RWPE2 (cell line): ENCODE measurements around the gene LSR.

Experiments
- ATAC-seq: fragments of 200-7000 bp; cut with Tn5 transposase; 3 replicates; pipeline ENCODE4 v1.9.1; 2021; ENCODE audit warnings: low read depth
- DNase-seq: peaks from one replicate; pipeline ENCODE4 v3.0.0-alpha.2; 2020; ENCODE audit warnings: low spot score
- H3K27ac ChIP-seq: fragments of 450-650 bp; 2 replicates; pipeline ENCODE4 v1.5.1; 2017; ENCODE audit warnings: mild to moderate bottlenecking; ENCODE audit not compliant: poor library complexity, severe bottlenecking
- H3K27me3 ChIP-seq: fragments of 250-450 bp; sonication (Bioruptor Pico); 2 replicates; pipeline ENCODE4 v1.5.1; 2021; ENCODE audit warnings: mild to moderate bottlenecking, moderate library complexity; ENCODE audit not compliant: insufficient read depth, poor library complexity, severe bottlenecking
- H3K36me3 ChIP-seq: fragments of 250-450 bp; sonication (Bioruptor Pico); 2 replicates; pipeline ENCODE4 v1.5.1; 2020; ENCODE audit warnings: low read depth, mild to moderate bottlenecking, moderate library complexity
- H3K4me1 ChIP-seq: fragments of 250-450 bp; sonication (Bioruptor Pico); 2 replicates; pipeline ENCODE4 v1.5.1; 2021; ENCODE audit warnings: mild to moderate bottlenecking, moderate library complexity; ENCODE audit not compliant: insufficient read depth, poor library complexity, severe bottlenecking
- H3K4me3 ChIP-seq: fragments of 250-450 bp; sonication (Bioruptor Pico); 2 replicates; pipeline ENCODE4 v1.5.1; 2021; ENCODE audit warnings: mild to moderate bottlenecking, moderate library complexity; ENCODE audit not compliant: severe bottlenecking
- H3K9me3 ChIP-seq: fragments of 250-450 bp; sonication (Bioruptor Pico); 2 replicates; pipeline ENCODE4 v1.5.1; 2021; ENCODE audit warnings: mild to moderate bottlenecking, moderate library complexity; ENCODE audit not compliant: severe bottlenecking
- TF ChIP-seq, protein P1 (sequence below): fragments of 450-650 bp; IDR thresholded peaks from one replicate; pipeline ENCODE4 v1.5.1; 2017; ENCODE audit warnings: mild to moderate bottlenecking, moderate library complexity; ENCODE audit not compliant: poor library complexity, severe bottlenecking

The LSR gene

GRCh38 chr19:35260694-35261304, 12.0 kb downstream of the LSR start:
- Histone ChIP-seq H3K27ac (no peak overlapping the region), H3K36me3 (peaks cover 53% of the 10 kb centered on the region), H3K4me1 (no peaks in the 10 kb centered on the region), H3K9me3 (no peaks in the 10 kb centered on the region), H3K27me3 (no peaks in the 10 kb centered on the region), H3K4me3 (no peak overlapping the region)
- TF ChIP-seq, protein P1, sequence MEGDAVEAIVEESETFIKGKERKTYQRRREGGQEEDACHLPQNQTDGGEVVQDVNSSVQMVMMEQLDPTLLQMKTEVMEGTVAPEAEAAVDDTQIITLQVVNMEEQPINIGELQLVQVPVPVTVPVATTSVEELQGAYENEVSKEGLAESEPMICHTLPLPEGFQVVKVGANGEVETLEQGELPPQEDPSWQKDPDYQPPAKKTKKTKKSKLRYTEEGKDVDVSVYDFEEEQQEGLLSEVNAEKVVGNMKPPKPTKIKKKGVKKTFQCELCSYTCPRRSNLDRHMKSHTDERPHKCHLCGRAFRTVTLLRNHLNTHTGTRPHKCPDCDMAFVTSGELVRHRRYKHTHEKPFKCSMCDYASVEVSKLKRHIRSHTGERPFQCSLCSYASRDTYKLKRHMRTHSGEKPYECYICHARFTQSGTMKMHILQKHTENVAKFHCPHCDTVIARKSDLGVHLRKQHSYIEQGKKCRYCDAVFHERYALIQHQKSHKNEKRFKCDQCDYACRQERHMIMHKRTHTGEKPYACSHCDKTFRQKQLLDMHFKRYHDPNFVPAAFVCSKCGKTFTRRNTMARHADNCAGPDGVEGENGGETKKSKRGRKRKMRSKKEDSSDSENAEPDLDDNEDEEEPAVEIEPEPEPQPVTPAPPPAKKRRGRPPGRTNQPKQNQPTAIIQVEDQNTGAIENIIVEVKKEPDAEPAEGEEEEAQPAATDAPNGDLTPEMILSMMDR: no peak
- DNase-seq: no peak
- ATAC-seq: no peak

- TF ChIP-seq, protein P1: no peak
- H3K9me3 ChIP-seq: no peaks in the 10 kb centered on the region
- no peak for ATAC-seq
- H3K4me3 ChIP-seq: no peak overlapping the region
- no peaks in the 10 kb centered on the region for H3K27me3 ChIP-seq
- H3K36me3 ChIP-seq: peaks cover 56% of the 10 kb centered on the region
- DNase-seq: peak; percentile 24
- no peaks in the 10 kb centered on the region for H3K4me1 ChIP-seq
- H3K27ac ChIP-seq: no peak overlapping the region
Measured at GRCh38 chr19:35261356-35262100, 12.7 kb downstream of the LSR start.

DNA sequence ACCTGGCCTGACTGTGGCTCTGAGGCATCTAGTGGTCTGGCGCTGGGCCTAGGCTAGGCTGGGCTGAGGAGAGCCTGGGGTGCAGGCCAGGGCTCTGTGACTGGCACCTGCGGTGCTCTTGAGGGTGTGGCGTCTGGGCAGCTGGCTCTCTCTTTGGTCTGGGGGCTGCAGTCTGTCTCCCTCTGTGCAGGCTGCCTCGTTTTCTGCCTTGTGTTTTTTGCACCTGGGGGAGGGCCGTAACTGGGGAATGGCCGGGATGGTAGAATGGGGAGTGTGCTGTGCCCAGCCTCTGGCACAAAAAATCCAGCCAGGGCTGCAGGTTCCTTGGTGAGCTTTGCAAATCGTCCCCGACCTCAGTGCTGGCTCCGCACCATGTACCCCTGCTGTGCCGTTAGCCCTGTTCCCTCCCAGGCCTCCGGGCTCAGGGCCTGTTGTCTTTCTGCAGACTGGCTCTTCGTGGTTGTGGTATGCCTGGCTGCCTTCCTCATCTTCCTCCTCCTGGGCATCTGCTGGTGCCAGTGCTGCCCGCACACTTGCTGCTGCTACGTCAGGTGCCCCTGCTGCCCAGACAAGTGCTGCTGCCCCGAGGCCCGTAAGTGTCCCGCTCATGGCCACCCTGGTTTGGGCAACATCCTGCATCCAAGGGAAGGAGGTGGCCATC, 13.4 kb downstream of the LSR start:
- TF ChIP-seq, protein P1: no peak
- peaks cover 58% of the 10 kb centered on the region for H3K36me3 ChIP-seq
- peak; percentile 38 for DNase-seq
- H3K27ac ChIP-seq: no peak overlapping the region
- no peak overlapping the region for H3K4me3 ChIP-seq
- H3K9me3 ChIP-seq: no peaks in the 10 kb centered on the region
- H3K27me3 ChIP-seq: no peaks in the 10 kb centered on the region
- H3K4me1 ChIP-seq: no peaks in the 10 kb centered on the region
- no peak for ATAC-seq

DNA sequence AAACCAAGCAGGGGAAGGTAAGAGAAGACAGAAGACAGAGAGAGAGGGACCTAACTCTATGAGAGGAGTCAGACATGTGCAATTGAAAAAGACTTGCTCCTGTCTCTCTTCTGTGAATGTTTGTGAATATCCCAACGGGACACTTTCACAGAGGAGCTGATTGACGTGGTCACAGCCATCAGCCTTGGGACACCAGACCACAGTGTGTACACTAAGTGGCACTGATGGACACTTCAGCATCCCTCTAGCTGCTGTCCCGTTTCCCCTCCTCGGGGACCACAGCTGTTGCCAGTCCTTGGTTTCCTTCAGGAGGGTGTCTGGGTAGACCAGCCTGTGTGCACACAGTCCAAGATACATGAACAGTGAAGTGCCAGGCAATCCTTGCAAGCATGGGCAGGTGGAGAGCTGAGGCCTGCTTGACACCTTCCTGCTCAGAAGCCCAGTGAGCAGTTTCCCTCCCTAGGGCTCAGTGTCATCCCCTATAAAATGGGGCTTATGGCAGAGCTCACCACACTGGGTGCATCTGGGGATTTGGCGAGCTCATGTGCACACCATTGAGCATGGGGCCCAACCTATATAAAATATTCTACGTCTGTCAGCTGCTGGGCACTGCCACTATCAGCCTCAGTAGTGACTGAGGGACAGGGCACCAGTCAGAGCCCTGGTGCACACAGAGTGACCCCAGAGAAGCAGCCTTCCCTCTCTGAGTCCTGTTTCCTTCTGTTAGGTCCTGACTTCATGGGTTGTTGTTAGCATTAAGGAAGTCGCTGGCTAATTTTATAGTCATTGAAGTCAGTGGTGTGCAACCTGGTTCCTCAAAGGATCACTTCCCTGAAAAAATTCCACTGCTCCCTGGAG, 15.7 kb downstream of the LSR start:
- DNase-seq (peak; percentile 29), ATAC-seq (no peak)
- no peak overlapping the region for H3K4me3 ChIP-seq
- TF ChIP-seq, protein P1: no peak
- no peaks in the 10 kb centered on the region for H3K9me3 ChIP-seq
- H3K27ac ChIP-seq: peak overlapping the region; percentile 90
- H3K36me3 ChIP-seq: peaks cover 45% of the 10 kb centered on the region
- no peaks in the 10 kb centered on the region for H3K27me3 ChIP-seq
- no peaks in the 10 kb centered on the region for H3K4me1 ChIP-seq
